UCSD-AML1 (cell line): ENCODE results near the gene TBX2.

ENCODE experiments used
- DNase-seq: peaks from one replicate; lab custom pipeline; 2025; ENCODE audit not compliant: unreplicated experiment; lab: John Stamatoyannopoulos, UW

Gene TBX2

DNA sequence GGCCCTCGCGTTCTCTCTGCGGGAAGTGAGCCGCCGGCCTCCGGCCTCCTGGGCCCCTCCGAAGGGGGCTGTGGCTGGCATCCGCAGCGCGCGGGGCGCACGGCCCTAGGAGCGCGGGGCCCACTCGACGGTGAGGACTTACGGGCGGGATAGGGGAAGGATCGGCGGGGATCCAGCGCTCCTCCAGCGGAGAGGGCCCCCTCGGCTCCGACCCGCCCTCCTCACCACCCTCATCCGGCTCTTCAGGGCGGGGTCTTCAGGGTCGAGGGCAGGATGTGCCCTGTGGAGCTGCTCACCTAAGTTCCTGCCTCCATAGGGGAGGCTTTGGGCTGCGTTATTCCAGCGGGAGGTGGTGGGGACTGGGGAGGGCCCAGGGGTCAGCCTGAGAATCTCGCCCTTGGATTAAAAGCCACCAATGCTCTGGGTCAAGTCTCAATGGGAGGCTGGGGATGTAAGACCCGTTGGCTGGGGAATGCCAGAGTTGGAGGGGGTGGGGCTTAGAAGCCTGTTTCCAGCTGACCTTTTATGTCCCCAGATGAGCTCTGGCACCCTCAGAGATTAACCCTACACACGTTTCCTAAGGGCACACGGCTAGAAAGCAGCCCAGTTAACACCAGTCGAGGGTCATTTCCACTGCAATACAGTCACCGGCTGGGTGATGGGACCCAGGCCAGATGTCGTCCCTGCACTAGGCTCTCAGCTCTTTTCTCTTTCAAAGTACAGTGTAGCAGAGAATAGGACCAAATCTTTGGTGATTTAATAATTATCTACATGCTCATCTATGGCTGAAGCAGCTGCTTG, 13.4 kb downstream of the TBX2 start:
- no peak for DNase-seq

GRCh38 chr17:61413661-61414126, 14.1 kb downstream of the TBX2 start:
- DNase-seq: no peak

- DNase-seq: no peak
These were observed 14.7 kb downstream of the TBX2 start for GRCh38 chr17:61414141-61414935.

DNA sequence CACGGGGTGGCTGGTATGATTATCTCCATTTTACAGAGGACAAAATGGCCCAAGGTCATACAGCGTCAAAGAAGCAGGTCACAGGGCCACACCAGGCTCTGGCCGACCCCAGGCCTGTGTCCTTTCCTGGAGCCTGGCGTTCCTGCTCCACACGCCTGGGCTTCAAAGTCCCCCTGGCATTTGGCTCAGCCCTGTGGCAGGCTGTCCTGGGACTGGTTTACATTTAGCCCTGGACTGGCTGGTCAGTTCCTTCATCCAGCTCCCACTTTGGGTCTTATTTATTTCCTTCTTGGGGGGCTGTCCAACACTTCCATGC, 15.3 kb downstream of the TBX2 start:
- no peak for DNase-seq

GRCh38 chr17:61415374-61416210, 15.9 kb downstream of the TBX2 start:
- no peak for DNase-seq

DNA sequence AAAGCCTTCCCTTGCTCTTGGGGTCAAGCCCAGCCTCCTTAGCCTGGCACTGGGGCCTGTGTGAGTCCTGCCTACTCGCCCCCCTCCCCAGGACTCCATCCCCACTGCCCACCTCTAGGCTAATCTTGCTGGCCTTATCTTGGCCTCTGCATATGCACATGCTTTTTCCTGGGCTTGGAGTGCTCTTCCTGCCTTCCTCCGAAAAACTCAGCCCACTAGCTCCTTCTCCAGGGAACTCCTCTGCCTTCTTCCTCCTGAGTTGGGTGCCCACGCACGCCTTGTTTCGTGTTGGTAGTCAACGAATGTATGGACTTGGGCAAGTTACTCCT, 16.5 kb downstream of the TBX2 start:
- no peak for DNase-seq

- peak; percentile 79 for DNase-seq
These were observed 17.1 kb downstream of the TBX2 start for GRCh38 chr17:61416540-61417363.

- no peak for DNase-seq
These were observed 18.8 kb downstream of the TBX2 start for GRCh38 chr17:61418449-61418848.

DNA sequence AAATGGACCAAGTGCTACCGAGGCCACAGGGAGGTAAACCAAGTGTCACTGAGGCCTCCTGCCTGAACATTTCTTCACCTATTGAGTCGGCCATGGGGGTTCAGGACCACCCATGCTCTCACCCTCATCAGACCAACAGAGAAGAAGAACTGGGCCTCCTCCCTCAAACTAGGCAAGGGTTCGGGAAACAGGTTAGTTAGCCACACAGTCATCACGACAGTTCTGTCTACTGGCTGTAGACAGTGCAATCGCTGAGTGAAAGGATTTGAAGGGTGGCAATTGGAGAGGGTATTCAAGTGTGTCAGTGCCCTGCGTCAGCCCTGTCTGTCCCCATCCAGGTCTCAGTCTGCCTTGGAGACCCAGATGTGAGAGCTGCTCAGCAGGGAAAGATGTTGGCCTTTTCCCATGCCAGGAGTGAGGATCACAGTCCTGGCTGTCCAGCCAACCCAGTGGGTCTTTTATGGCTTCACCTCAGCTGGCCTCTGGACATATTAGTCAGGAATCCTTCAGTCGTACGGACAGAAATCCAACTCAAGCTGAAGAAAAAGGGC, 19.9 kb downstream of the TBX2 start:
- DNase-seq: no peak

- DNase-seq: no peak
These were observed 20.4 kb downstream of the TBX2 start for GRCh38 chr17:61420052-61420451.

GRCh38 chr17:61420745-61421398, 21.2 kb downstream of the TBX2 start:
- no peak for DNase-seq

GRCh38 chr17:61421460-61421859, 21.8 kb downstream of the TBX2 start:
- no peak for DNase-seq

DNA sequence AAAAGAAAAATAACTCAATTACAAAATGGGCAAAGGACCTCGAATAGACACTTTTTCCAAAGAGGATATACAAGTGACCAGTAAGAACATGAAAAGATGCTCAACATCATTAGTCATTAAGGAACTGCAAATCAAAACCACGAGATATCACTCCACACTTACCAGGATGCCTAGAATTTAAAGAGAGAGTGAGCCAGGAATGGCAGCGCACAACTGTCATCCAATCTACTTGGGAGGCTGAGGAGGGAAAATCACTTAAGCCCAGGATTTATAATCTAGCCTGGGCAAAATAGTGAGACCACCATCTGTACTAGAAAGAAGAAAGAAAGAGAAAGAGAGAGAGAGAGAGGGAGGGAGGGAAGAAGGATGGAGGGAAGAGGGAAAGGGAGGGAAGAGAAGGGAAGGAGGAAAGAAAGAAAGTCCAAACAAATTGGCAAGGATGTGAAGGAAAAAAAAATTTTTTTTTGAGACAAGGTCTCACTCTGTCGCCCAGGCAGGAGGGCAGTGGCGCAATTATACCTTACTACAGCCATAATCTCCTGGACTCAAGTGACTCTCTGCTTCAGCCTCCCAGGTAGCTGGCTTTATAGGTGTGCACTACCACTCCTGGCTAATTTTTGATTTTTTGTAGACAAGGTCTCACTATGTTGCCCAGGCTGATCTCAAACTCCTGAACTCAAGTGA, 22.6 kb downstream of the TBX2 start:
- no peak for DNase-seq

DNA sequence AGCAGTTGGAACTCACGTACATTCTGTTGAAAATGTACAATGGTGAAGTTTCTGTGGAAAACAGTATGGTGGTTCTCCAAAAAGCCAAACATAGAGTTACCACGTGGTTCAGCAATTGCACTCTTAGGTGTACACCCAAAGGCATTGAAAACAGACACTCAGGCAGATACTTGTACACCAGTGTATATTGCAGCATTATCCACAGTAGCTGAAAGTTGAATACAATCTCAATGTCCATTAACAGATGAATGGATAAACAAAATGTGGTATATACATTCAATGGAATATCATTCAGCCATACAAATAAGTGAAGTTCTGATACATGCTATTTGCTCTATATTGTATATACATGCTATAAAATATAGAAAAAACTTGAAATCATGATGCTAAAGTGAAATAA, 23.2 kb downstream of the TBX2 start:
- DNase-seq: no peak

GRCh38 chr17:61423967-61424649, 24.5 kb downstream of the TBX2 start:
- DNase-seq: no peak

GRCh38 chr17:61425682-61426481, 26.2 kb downstream of the TBX2 start:
- peak; percentile 37 for DNase-seq

DNA sequence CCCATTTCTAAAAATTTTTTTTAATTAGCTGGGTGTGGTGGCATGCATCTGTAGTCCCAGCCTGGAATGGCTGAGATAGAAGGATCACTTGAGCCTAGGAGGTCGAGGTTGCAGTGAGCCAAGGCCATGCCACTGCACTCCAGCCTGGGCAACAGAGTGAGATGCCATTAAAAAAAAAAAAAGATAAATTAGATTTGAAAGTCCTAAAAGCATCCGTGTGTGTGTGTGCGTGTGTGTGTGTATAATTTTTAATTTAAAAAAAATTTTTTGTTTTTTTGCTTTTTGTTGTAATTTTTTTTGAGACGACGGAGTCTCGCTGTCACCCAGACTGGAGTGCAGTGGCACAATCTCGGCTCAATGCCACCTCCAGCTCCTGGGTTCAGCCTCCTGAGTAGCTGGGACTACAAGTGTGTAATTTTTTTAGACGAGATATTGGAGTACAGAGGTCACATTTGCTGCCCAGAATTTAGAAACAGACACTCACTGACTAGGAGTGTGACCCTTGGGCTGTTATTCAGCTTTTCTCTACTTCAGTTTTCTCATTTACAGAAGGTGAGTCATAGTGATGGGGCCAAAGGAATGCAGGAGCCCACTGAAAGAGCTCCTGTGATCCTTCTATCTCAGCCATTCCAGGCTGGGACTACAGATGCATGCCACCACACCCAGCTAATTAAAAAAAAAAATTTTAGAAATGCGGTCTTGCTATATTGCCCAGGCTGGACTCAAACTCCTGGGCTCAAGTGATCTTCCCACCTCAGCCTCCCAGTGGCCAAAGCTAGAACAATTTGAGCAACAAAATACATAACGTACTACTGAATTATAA, 27.1 kb downstream of the TBX2 start:
- DNase-seq: no peak
